Thymus (tissue), 11 donors: ENCODE measurements around the gene RPP30. TPM values are rescaled to one million over a fixed set of nuclear protein-coding genes. Genes with fewer than 3 reads are reported as not detected.

Source experiments
- DNase-seq, 9 donors: peaks; one replicate each; pipeline ENCODE4 v3.0.0-alpha.2; 2013; ENCODE audit warnings: low spot score in 9 of 9, low read depth in 6 of 9, missing footprints in 1 of 9
- H3K27ac ChIP-seq, 2 donors: one replicate each; pipeline ENCODE4 v1.5.1; 2013; ENCODE audit warnings: control low read depth in 1 of 2, low read depth in 1 of 2, low read length in 1 of 2, mild to moderate bottlenecking in 1 of 2, moderate library complexity in 1 of 2
- H3K27me3 ChIP-seq, 2 donors: one replicate each; pipeline ENCODE4 v1.5.1; 2013; ENCODE audit warnings: low read length in 1 of 2; ENCODE audit not compliant: control insufficient read depth in 2 of 2, insufficient read depth in 1 of 2
- H3K36me3 ChIP-seq, 2 donors: one replicate each; pipeline ENCODE4 v1.5.1; 2013; ENCODE audit warnings: low read length in 1 of 2, mild to moderate bottlenecking in 1 of 2, moderate library complexity in 1 of 2; ENCODE audit not compliant: control insufficient read depth in 2 of 2, insufficient read depth in 2 of 2
- H3K4me1 ChIP-seq, 2 donors: one replicate each; pipeline ENCODE4 v1.5.1; 2013; ENCODE audit warnings: low read length in 2 of 2; ENCODE audit not compliant: control insufficient read depth in 2 of 2, insufficient read depth in 2 of 2
- H3K4me3 ChIP-seq, 2 donors: one replicate each; pipeline ENCODE4 v1.5.1; 2013; ENCODE audit warnings: low read length in 2 of 2, control low read depth in 1 of 2, mild to moderate bottlenecking in 1 of 2
- H3K9me3 ChIP-seq, 2 donors: one replicate each; pipeline ENCODE4 v1.5.1; 2013; ENCODE audit warnings: low read length in 1 of 2, mild to moderate bottlenecking in 1 of 2; ENCODE audit not compliant: control insufficient read depth in 2 of 2, insufficient read depth in 1 of 2
- WGBS: extraction: QIAGEN DNeasy Blood & Tissue Kit; methylation state at CpG from one replicate; pipeline ENCODE4 v1.1.7; 2013; 5-methylcytosine and 5-hydroxymethylcytosine counted together
- polyA plus RNA-seq: library from polyadenylated mRNA; stranded (reverse); fragments of 200-250 nt; gene quantifications from one replicate; pipeline ENCODE4 v1.2.3, GENCODE V29; 2013
- total RNA-seq: library from RNA; stranded (reverse); fragments of 120-200 nt; gene quantifications from one replicate; pipeline ENCODE4 v1.2.4, GENCODE V29; 2013
- donor health status: healthy.

Gene RPP30
- total and polyA plus RNA-seq, 2 donors, result 47.1 to 66.8 TPM

GRCh38 chr10:90917238-90917967 is 45.6 kb downstream of the RPP30 start:
- peaks cover 0 to 4% of the 10 kb centered on the region in 2 donors for H3K4me1 ChIP-seq
- no peak overlapping the region for H3K27ac ChIP-seq
- H3K9me3 ChIP-seq, result no peaks in the 10 kb centered on the region
- no peaks in the 10 kb centered on the region for H3K36me3 ChIP-seq
- no peaks in the 10 kb centered on the region for H3K27me3 ChIP-seq
- no peak for DNase-seq
- 95% methylated on average over 8 of the region's 8 CpGs for whole genome bisulfite sequencing
- H3K4me3 ChIP-seq, result no peak overlapping the region

GRCh38 chr10:90917968-90918318 is 46.2 kb downstream of the RPP30 start:
- H3K4me3 ChIP-seq, result no peak overlapping the region
- H3K4me1 ChIP-seq, result no peaks in the 10 kb centered on the region
- H3K36me3 ChIP-seq, result no peaks in the 10 kb centered on the region
- H3K27me3 ChIP-seq, result no peaks in the 10 kb centered on the region
- H3K27ac ChIP-seq, result no peak overlapping the region
- DNase-seq, result no peak
- 78% methylated on average over 3 of the region's 3 CpGs for WGBS
- H3K9me3 ChIP-seq, result no peaks in the 10 kb centered on the region

- Histone ChIP-seq H3K4me3 (no peak overlapping the region), H3K9me3 (no peaks in the 10 kb centered on the region), H3K27me3 (no peaks in the 10 kb centered on the region), H3K27ac (no peak overlapping the region), H3K4me1 (no peaks in the 10 kb centered on the region), H3K36me3 (no peaks in the 10 kb centered on the region)
- DNase-seq, result no peak
- 97% methylated on average over 8 of the region's 8 CpGs for WGBS
These were observed 48.2 kb downstream of the RPP30 start for GRCh38 chr10:90919683-90920574.

GRCh38 chr10:90920986-90921666 is 49.4 kb downstream of the RPP30 start, which contains the start of gene ANKRD1:
Gene ANKRD1, minus strand, starts transcription at chr10:90921087. Its CDS starts 60 bp downstream, at chr10:90921027.
- H3K4me3 ChIP-seq, result no peak within 1 kb of the TSS
- WGBS, result 92% methylated on average over 5 of the region's 5 CpGs
- DNase-seq, result no peak
- H3K27ac ChIP-seq, result no peak within 1 kb of the TSS
- H3K36me3 ChIP-seq, result no peaks in the 10 kb centered on the region
- H3K9me3 ChIP-seq, result no peaks in the 10 kb centered on the region
- no peaks in the 10 kb centered on the region for H3K4me1 ChIP-seq
- no peaks in the 10 kb centered on the region for H3K27me3 ChIP-seq

GRCh38 chr10:90921906-90922305 is 50.1 kb downstream of the RPP30 start:
- no peaks in the 10 kb centered on the region for H3K4me1 ChIP-seq
- H3K27ac ChIP-seq, result no peak overlapping the region
- no peak overlapping the region for H3K4me3 ChIP-seq
- WGBS, result 93% methylated on average over 3 of the region's 3 CpGs
- H3K9me3 ChIP-seq, result no peaks in the 10 kb centered on the region
- no peaks in the 10 kb centered on the region for H3K36me3 ChIP-seq
- no peaks in the 10 kb centered on the region for H3K27me3 ChIP-seq
- DNase-seq, result no peak

GRCh38 chr10:90923111-90923731 is 51.4 kb downstream of the RPP30 start:
- H3K27me3 ChIP-seq, result no peaks in the 10 kb centered on the region
- 84% methylated on average over 2 of the region's 2 CpGs for WGBS
- no peak overlapping the region for H3K27ac ChIP-seq
- DNase-seq, result no peak
- H3K36me3 ChIP-seq, result no peaks in the 10 kb centered on the region
- H3K9me3 ChIP-seq, result no peaks in the 10 kb centered on the region
- no peak overlapping the region for H3K4me3 ChIP-seq
- no peaks in the 10 kb centered on the region for H3K4me1 ChIP-seq

- no peaks in the 10 kb centered on the region for H3K36me3 ChIP-seq
- DNase-seq, result no peak
- H3K9me3 ChIP-seq, result no peaks in the 10 kb centered on the region
- no peaks in the 10 kb centered on the region for H3K27me3 ChIP-seq
- H3K27ac ChIP-seq, result no peak overlapping the region
- H3K4me3 ChIP-seq, result no peak overlapping the region
- peaks cover 0 to 6% of the 10 kb centered on the region in 2 donors for H3K4me1 ChIP-seq
- 97% methylated on average over 3 of the region's 3 CpGs for WGBS
These were observed 52.8 kb downstream of the RPP30 start for GRCh38 chr10:90924552-90924951.

GRCh38 chr10:90925079-90926029 is 53.6 kb downstream of the RPP30 start:
- DNase-seq, result no peak
- Histone ChIP-seq H3K4me3 (no peak overlapping the region), H3K4me1 (peaks cover 2 to 13% of the 10 kb centered on the region in 2 donors), H3K9me3 (no peaks in the 10 kb centered on the region), H3K27ac (no peak overlapping the region), H3K36me3 (no peaks in the 10 kb centered on the region), H3K27me3 (no peaks in the 10 kb centered on the region)
- WGBS, result 95% methylated on average over 5 of the region's 5 CpGs
